ENCODE data around the gene TRPV2. TPM values are rescaled to one million over a fixed set of nuclear protein-coding genes. Genes with fewer than 3 reads are reported as not detected.

The TRPV2 gene
- total and polyA plus RNA-seq, 2 of the 4 experiments (the other 2 are of a cell fraction), result 30.8 to 32.8 TPM

GRCh38 chr17:16463358-16464302, 48.3 kb downstream of the TRPV2 start:
- in situ Hi-C loops (cut with MboI; ENCODE audit: low sequenced_read_pairs) (no loop called here), dilution Hi-C loops (cut with HindIII; ENCODE audit: low sequenced_read_pairs, unreplicated experiment) (no loop called here), intact Hi-C loops (cut with micrococcal nuclease) (no loop called here)
- H4K8ac ChIP-seq (ENCODE audit: low read depth in 2 of 2, low read length in 2 of 2), result no peak overlapping the region
- no peak overlapping the region; the same call in 1 of the 2 replicates for H3K56ac ChIP-seq (ENCODE audit: extremely low read depth, insufficient read depth, low read length)
- CTCF ChIA-PET, result interaction anchor here (1.1 to 1.4 kb wide), 4 partner anchors 10 to 57 kb away, joined by 3 to 8 read pairs (median 4); no protein-coding TSS in a partner anchor
- no peak overlapping the region for H2BK120ac ChIP-seq (ENCODE audit: low read depth, low read length)
- BruUV-seq (replicated peaks), result no TSS peak
- ATAC-seq (ENCODE audit: low read depth), result peak; percentile 96
- TF ChIP-seq, protein P1, sequence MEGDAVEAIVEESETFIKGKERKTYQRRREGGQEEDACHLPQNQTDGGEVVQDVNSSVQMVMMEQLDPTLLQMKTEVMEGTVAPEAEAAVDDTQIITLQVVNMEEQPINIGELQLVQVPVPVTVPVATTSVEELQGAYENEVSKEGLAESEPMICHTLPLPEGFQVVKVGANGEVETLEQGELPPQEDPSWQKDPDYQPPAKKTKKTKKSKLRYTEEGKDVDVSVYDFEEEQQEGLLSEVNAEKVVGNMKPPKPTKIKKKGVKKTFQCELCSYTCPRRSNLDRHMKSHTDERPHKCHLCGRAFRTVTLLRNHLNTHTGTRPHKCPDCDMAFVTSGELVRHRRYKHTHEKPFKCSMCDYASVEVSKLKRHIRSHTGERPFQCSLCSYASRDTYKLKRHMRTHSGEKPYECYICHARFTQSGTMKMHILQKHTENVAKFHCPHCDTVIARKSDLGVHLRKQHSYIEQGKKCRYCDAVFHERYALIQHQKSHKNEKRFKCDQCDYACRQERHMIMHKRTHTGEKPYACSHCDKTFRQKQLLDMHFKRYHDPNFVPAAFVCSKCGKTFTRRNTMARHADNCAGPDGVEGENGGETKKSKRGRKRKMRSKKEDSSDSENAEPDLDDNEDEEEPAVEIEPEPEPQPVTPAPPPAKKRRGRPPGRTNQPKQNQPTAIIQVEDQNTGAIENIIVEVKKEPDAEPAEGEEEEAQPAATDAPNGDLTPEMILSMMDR (conservative IDR thresholded peaks at IDR 0.05; ENCODE audit: low read depth, low read length), result peak; percentile 42
- TF ChIP-seq RAD21 (IDR thresholded peaks at IDR 0.05; ENCODE audit: low read length) (peak; percentile 40), SMC3 (IDR thresholded peaks at IDR 0.05; ENCODE audit: low read depth, low read length) (peak; percentile 41; the same call in 1 of the 2 replicates), RCOR1 (IDR thresholded peaks at IDR 0.05; ENCODE audit: insufficient replicate concordance, low read length) (no peak)
- H2BK20ac ChIP-seq (ENCODE audit: low read depth, low read length), result no peak overlapping the region
- peaks cover 14% of the 10 kb centered on the region for H3K4me1 ChIP-seq (ENCODE audit: control insufficient read depth, insufficient read depth, low read length)
- DNase-seq, result peak; percentile 59
- peaks cover 3% of the 10 kb centered on the region for H4K20me1 ChIP-seq (ENCODE audit: insufficient read depth, low read length)
- WGBS, 2 experiments (ENCODE audit: extremely low coverage in 2 of 2, insufficient read length in 1 of 2), result 12% methylated on average over 3 of the region's 13 CpGs; no CpG with 5 or more reads in 1 of the 2 experiments
- peak overlapping the region; percentile 12; the same call in 1 of the 2 replicates for H3K18ac ChIP-seq (ENCODE audit: low read depth, low read length)
- no peak overlapping the region for H3K23ac ChIP-seq (ENCODE audit: low read depth, low read length)
- H2AFZ ChIP-seq (replicated peaks; ENCODE audit: low read length, poor library complexity), result peak overlapping the region; percentile 16
- peak overlapping the region; percentile 51; the same call in 1 of the 2 replicates for H2AK5ac ChIP-seq (ENCODE audit: low read depth, low read length)
- no peak overlapping the region for H3K4me2 ChIP-seq (ENCODE audit: low read depth, low read length)
- peak overlapping the region; percentile 52; the same call in 1 of the 2 replicates for H3K27ac ChIP-seq (ENCODE audit: insufficient read depth, low read length)
- H2BK5ac ChIP-seq (ENCODE audit: low read depth, low read length, poor library complexity, severe bottlenecking), result no peak overlapping the region
- no peaks in the 10 kb centered on the region; a peak in 1 of 4 replicates for H3K79me1 ChIP-seq (ENCODE audit: low read depth in 1 of 2, low read length in 2 of 2)
- POLR2A ChIA-PET (ENCODE audit: unreplicated experiment), result interaction anchor here (0.8 kb wide), 1 partner anchor 8 kb away, joined by 3 read pairs; no protein-coding TSS in a partner anchor
- no peaks in the 10 kb centered on the region for H3K9me3 ChIP-seq (ENCODE audit: control insufficient read depth, insufficient read depth, low read length)
- H3K36me3 ChIP-seq (ENCODE audit: control insufficient read depth, insufficient read depth, low read length), result no peaks in the 10 kb centered on the region; the same call in 1 of the 2 replicates
- no peaks in the 10 kb centered on the region for H3K27me3 ChIP-seq (ENCODE audit: control insufficient read depth, insufficient read depth, low read length)
- H4K5ac ChIP-seq (ENCODE audit: low read depth, low read length), result no peak overlapping the region
- H3K14ac ChIP-seq (replicated peaks; ENCODE audit: low read depth, low read length), result no peak overlapping the region
- no peak overlapping the region for H3K4me3 ChIP-seq (ENCODE audit: insufficient read depth, low read depth, low read length)
- no peak overlapping the region for H4K91ac ChIP-seq (ENCODE audit: insufficient read depth, low read depth, low read length)
- peaks cover 10% of the 10 kb centered on the region; the same call in 1 of the 2 replicates for H3K9me1 ChIP-seq (ENCODE audit: insufficient read depth, low read length)
- no peak overlapping the region for H2BK15ac ChIP-seq (ENCODE audit: low read depth, low read length)
- no peak overlapping the region for H3K9ac ChIP-seq (ENCODE audit: low read depth, low read length)
- no peak overlapping the region; the same call in 1 of the 2 replicates for H3K4ac ChIP-seq (ENCODE audit: low read depth, low read length)
- H2AK9ac ChIP-seq (replicated peaks; ENCODE audit: low read depth, low read length, poor library complexity), result peak overlapping the region; percentile 33

Data from IMR-90 (cell line).